ENCODE data around the gene AHSA1. TPM values are rescaled to one million over a fixed set of nuclear protein-coding genes. Genes with fewer than 3 reads are reported as not detected.
"Not testable (repeated sequence)": the region's sequence is repeated elsewhere in the genome, so short reads cannot be mapped to it uniquely, and the experiment has no call there.

The AHSA1 gene
- total RNA-seq, result 85.0 to 107 TPM (median 85.7 TPM) in 3 replicates
- long read RNA-seq, transcript AHSA1-201 (9 exons, 1,402 nt), result major isoform, 82 of 87 reads
- long read RNA-seq, partial matches to known transcripts, result 1 of 87 reads
- long read RNA-seq, other reads (novel, unspliced or antisense), result 2 of 87 reads

GRCh38 chr14:77457522-77458248, at the start of gene AHSA1, which contains the start of gene VIPAS39:
TSS of gene AHSA1 (plus strand) at chr14:77458093. CDS start at chr14:77458190, 97 bp downstream.
TSS of gene VIPAS39 (minus strand) at chr14:77457601. CDS start at chr14:77454102, 3,499 bp downstream.
- H3K27me3 Mint-ChIP-seq (ENCODE audit: low read depth), result no peaks in the 10 kb centered on the region
- H3K4me3 Mint-ChIP-seq (ENCODE audit: unreplicated experiment), result peak within 1 kb of the TSS; percentile 100
- no peaks in the 10 kb centered on the region for H3K9me3 Mint-ChIP-seq (ENCODE audit: low read depth)
- H3K27ac Mint-ChIP-seq (ENCODE audit: unreplicated experiment), result peak within 1 kb of the TSS; percentile 100
- peaks cover 30% of the 10 kb centered on the region for H3K4me1 Mint-ChIP-seq (ENCODE audit: low read depth)
- H3K36me3 Mint-ChIP-seq (ENCODE audit: low read depth), result peaks cover 26% of the 10 kb centered on the region
- TF ChIP-seq, protein P1, sequence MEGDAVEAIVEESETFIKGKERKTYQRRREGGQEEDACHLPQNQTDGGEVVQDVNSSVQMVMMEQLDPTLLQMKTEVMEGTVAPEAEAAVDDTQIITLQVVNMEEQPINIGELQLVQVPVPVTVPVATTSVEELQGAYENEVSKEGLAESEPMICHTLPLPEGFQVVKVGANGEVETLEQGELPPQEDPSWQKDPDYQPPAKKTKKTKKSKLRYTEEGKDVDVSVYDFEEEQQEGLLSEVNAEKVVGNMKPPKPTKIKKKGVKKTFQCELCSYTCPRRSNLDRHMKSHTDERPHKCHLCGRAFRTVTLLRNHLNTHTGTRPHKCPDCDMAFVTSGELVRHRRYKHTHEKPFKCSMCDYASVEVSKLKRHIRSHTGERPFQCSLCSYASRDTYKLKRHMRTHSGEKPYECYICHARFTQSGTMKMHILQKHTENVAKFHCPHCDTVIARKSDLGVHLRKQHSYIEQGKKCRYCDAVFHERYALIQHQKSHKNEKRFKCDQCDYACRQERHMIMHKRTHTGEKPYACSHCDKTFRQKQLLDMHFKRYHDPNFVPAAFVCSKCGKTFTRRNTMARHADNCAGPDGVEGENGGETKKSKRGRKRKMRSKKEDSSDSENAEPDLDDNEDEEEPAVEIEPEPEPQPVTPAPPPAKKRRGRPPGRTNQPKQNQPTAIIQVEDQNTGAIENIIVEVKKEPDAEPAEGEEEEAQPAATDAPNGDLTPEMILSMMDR (IDR thresholded peaks at IDR 0.05), result no peak
- peak; percentile 97 for DNase-seq (ENCODE audit: low spot score)

DNA sequence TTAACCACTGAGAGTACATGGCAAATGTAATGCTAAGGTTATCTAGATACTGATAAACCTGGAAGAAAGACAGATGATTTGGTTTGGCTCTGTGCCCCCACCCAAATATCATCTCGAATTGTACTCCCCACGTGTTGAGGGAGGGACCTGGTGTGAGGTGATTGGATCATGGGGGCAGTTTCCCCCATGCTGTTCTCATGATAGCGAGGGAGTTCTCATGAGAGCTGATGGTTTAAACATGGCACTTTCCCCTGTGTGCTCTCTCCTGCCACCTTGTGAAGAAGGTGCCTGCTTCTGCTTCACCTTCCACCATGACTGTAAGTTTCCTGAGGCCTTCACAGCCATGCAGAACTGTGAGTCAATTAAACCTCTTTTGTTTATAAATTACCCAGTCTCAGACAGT, 48.8 kb upstream of the AHSA1 start:
- no peak for DNase-seq (ENCODE audit: low spot score)
- Mint-ChIP-seq H3K27me3 (ENCODE audit: low read depth) (no peaks in the 10 kb centered on the region), H3K4me1 (ENCODE audit: low read depth) (no peaks in the 10 kb centered on the region), H3K4me3 (ENCODE audit: unreplicated experiment) (no peak overlapping the region), H3K36me3 (ENCODE audit: low read depth) (no peaks in the 10 kb centered on the region), H3K9me3 (ENCODE audit: low read depth) (no peaks in the 10 kb centered on the region), H3K27ac (ENCODE audit: unreplicated experiment) (no peak overlapping the region)
- TF ChIP-seq, protein P1 (IDR thresholded peaks at IDR 0.05), result peak; percentile 51

DNA sequence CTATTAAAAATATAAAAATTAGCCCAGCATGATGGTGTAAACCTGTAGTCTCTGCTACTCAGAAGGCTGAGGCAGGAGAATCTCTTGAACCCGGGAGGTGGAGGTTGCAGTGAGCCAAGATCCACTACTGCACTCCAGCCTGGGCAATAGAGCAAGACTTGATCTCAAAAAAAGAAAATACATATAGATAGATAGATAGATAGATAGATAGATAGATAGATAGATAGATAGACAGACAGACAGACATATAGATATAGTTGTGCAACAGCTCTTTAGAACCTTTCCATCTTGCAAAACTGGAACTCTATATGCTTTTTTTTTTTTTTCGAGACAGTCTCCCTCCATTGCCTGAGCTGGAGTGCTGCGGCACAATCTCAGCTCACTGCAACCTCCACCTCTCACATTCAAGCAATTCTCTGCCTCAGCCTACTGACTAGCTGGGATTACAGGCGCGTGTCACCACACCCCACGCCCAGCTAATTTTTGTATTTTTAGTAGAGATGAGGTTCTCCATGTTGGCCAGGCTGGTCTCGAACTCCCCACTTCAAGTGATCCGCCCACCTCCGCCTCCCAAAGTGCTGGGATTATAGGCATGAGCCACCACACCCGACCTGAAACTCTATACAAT, 42.4 kb upstream of the AHSA1 start:
- H3K4me3 Mint-ChIP-seq (ENCODE audit: unreplicated experiment); H3K4me1 Mint-ChIP-seq (ENCODE audit: low read depth): not testable (repeated sequence)

DNA sequence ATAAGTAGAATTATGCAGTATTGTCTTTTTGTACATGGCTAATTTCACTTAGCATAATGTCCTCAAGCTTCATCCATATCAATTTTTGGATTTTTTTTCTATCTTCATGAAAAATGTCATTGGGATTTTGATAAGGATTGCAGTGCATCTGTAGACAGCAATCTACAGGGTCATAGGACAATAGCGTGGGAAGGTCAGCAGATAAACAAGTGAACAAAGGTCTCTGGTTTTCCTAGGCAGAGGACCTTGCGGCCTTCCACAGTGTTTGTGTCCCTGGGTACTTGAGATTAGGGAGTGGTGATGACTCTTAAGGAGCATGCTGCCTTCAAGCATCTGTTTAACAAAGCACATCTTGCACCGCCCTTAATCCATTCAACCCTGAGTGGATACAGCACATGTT, 41.8 kb upstream of the AHSA1 start:
- H3K9me3 Mint-ChIP-seq (ENCODE audit: low read depth), result peaks cover 16% of the 10 kb centered on the region
- H3K27me3 Mint-ChIP-seq (ENCODE audit: low read depth); H3K27ac Mint-ChIP-seq (ENCODE audit: unreplicated experiment); DNase-seq (ENCODE audit: low spot score); H3K4me3 Mint-ChIP-seq (ENCODE audit: unreplicated experiment); H3K4me1 Mint-ChIP-seq (ENCODE audit: low read depth); H3K36me3 Mint-ChIP-seq (ENCODE audit: low read depth): not testable (repeated sequence)

More for the DNA sequence above, 42.4 kb upstream of the AHSA1 start:
- H3K36me3 Mint-ChIP-seq (ENCODE audit: low read depth); DNase-seq (ENCODE audit: low spot score); H3K27me3 Mint-ChIP-seq (ENCODE audit: low read depth); H3K27ac Mint-ChIP-seq (ENCODE audit: unreplicated experiment): not testable (repeated sequence)
- peaks cover 16% of the 10 kb centered on the region for H3K9me3 Mint-ChIP-seq (ENCODE audit: low read depth)

DNA sequence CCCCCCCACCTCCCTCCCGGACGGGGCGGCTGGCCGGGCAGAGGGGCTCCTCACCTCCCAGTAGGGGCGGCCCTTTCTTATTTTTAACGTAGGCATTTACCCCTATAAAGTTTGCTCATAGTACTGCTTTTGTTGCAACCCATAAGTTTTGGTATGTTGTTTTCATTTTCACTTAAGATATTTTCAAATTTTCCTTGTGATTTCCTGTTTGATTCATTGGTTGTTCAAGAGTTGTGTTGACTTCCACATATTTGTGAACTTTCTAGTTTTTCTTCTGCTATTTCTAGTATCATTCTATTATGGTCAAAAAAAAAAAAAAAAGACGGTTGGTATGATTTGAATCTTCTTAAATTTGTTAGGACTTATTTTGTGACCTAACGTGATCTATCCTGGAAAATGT, 41.1 kb upstream of the AHSA1 start:
- Mint-ChIP-seq H3K4me1 (ENCODE audit: low read depth) (peaks cover 3% of the 10 kb centered on the region), H3K27ac (ENCODE audit: unreplicated experiment) (no peak overlapping the region), H3K27me3 (ENCODE audit: low read depth) (no peaks in the 10 kb centered on the region), H3K9me3 (ENCODE audit: low read depth) (peaks cover 16% of the 10 kb centered on the region), H3K4me3 (ENCODE audit: unreplicated experiment) (no peak overlapping the region), H3K36me3 (ENCODE audit: low read depth) (peaks cover 6% of the 10 kb centered on the region)
- TF ChIP-seq, protein P1 (IDR thresholded peaks at IDR 0.05), result no peak
- no peak for DNase-seq (ENCODE audit: low spot score)

DNA sequence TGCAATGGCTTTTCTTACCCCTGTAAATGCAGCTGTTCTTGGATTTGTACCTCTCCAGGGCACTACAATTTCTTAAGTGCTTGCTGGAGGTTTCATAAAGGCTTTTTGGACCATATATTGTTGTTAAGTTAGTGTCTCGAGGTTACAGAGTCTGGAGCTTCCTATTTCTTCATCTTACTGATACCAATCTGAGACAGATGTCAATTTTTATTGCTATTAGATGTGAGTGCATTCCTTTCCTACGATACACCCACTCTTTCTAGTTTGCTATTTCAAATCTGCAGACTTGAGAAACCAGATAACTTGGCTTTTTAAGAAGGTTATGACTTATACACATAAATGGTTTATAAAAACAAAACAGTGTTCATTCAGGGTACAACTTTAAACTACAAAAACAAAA, 36.7 kb upstream of the AHSA1 start:
- Mint-ChIP-seq H3K36me3 (ENCODE audit: low read depth) (peaks cover 31% of the 10 kb centered on the region), H3K4me3 (ENCODE audit: unreplicated experiment) (no peak overlapping the region), H3K27me3 (ENCODE audit: low read depth) (no peaks in the 10 kb centered on the region), H3K27ac (ENCODE audit: unreplicated experiment) (no peak overlapping the region), H3K4me1 (ENCODE audit: low read depth) (peaks cover 3% of the 10 kb centered on the region), H3K9me3 (ENCODE audit: low read depth) (peaks cover 16% of the 10 kb centered on the region)
- TF ChIP-seq, protein P1 (IDR thresholded peaks at IDR 0.05), result no peak
- DNase-seq (ENCODE audit: low spot score), result no peak
